Right lobe of liver (tissue), 4 donors: ENCODE data around the gene TRMT11.

Experiments used
- CTCF ChIP-seq, 4 donors: fragments of 200-600 bp in 3 of 4; fragments of 450-650 bp in 1 of 4; IDR thresholded peaks; one replicate each; pipeline versions ENCODE4 v1.5.1 to v1.8.0; 2016 to 2022; ENCODE audit warnings: antibody characterized with exemption in 4 of 4, mild to moderate bottlenecking in 2 of 4
- POLR2A ChIP-seq: fragments of 450-650 bp; IDR thresholded peaks from one replicate; pipeline ENCODE4 v1.6.1; 2017; ENCODE audit warnings: antibody characterized with exemption, mild to moderate bottlenecking
- donor health status: DM: no; HTN: no; CAD: no.
- donor health status: DM: no; HTN: no; CAD: no.
- donor health status: DM: no; HTN: yes; CAD: no.

- TF ChIP-seq CTCF (IDR thresholded peaks at IDR 0.05) (no peak), POLR2A (no peak)
Measured at GRCh38 chr6:126055449-126055848, 69.1 kb downstream of the TRMT11 start.
